Urothelium cell line (cell line): Measurements from ENCODE around the gene LAMP2.

ENCODE experiments used
- DNase-seq: peaks from one replicate; pipeline ENCODE4 v3.0.0; 2011; ENCODE audit warnings: low spot score, mixed read lengths
- FAIRE-seq: peaks from 2 replicates; lab custom pipeline; 2011; peaks lifted over from hg19 to GRCh38; lab: Jason Lieb, UNC

The LAMP2 gene

DNA sequence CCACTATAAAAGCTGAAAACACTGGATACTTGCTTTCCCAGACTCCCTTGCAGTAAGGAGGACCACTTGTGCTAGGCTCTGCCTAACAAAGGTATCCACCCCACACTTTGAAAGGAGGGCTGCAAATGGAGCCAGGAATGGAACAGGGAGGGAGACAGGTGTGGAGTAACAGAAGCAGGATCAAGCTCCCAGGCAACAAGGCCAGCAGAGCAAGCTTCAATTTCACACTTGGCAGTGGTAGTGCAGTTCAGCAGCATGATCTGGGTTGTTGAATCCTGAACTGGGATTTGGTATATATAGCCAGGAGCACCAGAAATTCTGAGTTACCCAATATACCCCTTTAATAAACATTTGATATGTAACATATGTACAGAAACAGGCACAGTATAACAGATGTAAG lies 9.8 kb downstream of the LAMP2 start:
- FAIRE-seq (no peak), DNase-seq (no peak)

DNA sequence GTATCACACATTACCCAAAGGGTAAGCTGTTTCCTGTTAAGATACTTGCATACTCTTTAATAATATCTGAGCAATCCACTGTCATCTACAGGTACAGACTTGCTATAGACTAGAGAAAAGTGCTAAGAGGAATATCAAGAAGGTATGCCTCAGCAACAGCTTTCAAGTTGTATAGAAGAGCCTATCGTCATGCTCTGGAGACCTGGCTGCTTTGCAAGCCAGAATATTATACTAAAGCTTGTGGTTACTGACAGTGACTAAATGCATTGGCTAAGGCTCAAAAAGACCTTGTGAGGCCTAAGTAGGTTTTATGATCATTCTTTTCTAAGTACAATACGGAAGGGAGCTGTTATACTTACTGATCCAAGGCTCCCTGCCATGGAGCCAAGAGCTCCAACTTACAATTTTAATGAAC lies 11.3 kb downstream of the LAMP2 start:
- FAIRE-seq (no peak), DNase-seq (peak; percentile 9)

DNA sequence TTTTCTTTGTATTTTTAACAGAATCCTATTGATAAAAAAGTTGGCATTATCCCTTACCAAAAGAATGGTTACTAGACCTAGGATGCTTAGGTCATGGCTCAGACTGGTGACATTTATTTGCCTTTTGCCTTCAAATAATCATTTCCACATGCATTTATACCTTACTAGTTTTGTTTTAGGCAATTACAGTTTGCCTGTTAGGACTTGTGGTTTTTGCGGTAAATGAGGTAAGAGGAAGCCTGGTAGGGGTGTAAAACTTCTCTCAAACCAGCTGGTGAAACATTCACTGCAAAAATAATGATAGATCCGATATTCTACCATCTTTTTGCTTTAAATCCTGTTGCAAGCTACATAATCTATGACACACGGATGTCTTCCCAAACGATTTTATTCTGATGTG lies 12.1 kb downstream of the LAMP2 start:
- FAIRE-seq (no peak), DNase-seq (no peak)

DNA sequence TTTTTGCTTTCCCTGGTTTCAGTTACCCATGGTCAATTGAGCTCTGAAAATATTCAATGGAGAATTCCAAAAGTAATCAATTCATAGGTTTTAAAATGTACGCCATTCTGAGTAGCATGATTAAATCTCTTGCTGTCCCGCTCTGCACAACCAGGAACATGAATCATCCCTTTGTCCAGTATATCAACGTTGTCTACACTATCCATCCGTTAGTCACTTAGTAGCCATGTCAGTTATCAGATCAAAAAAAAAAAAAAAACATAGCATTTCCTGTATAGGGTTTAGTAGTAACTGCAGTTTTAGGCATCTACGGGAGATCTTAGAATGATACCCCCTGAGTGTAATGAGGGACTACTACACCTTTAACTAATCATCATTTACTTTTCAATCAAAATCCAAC lies 15.1 kb downstream of the LAMP2 start:
- DNase-seq (no peak), FAIRE-seq (no peak)

DNA sequence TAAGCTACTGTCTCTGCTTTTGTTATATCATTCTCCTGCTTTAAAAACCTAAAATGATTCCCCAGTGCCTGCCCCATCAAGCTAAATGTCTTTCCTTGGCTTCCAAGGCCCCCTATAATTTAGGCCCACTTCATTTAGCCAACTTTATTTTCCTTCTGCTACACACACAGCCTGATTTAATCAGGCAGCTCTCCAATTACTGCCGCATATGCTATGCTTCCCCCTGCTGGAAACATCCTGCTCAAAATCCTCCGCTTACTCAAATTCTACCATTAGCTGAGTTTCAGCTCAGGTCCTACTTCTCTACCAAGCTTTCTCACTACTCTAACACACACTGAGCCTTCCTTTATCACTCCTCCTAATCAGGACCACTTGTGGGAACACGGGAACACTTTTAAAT lies 17.0 kb downstream of the LAMP2 start:
- DNase-seq, result no peak
- no peak for FAIRE-seq

DNA sequence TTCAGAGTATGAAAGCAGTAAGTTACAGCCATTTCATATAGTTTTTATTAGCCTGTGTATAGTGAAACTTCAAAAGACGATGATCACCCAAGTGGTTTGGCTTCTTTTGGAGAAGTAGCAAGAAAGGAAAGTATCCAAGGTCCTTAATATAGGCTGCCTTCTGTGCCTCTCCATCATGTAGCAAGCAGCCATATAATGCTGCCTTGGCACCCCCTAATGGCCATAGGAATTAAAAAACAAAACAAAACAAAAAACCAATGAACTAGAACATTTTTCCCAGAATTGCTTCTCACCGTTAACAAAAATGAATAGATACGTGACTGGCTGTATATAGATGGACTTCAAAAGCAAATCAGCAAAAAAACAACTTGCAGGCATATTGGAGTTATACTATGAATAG lies 18.9 kb downstream of the LAMP2 start:
- FAIRE-seq, result no peak
- no peak for DNase-seq

DNA sequence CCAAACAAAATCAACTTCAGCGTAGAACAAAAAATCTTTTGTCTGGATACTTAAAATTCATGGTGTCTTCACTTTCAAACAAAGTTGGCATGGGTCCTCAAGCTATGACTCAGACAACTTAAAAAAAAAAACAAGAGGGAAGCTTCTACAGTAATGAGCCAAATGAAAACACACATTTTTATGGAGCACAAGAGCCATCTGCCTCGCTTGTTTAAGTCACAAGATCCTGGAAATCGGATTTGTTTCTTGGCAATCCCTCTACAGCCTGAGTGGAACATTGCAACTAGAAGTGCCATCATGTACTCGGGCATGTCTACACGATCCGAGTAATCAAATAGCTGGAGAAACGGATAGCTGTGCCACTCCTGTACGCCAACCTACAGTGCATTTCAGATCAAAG lies 22.6 kb downstream of the LAMP2 start:
- peak; percentile 8 for DNase-seq
- FAIRE-seq, result no peak

DNA sequence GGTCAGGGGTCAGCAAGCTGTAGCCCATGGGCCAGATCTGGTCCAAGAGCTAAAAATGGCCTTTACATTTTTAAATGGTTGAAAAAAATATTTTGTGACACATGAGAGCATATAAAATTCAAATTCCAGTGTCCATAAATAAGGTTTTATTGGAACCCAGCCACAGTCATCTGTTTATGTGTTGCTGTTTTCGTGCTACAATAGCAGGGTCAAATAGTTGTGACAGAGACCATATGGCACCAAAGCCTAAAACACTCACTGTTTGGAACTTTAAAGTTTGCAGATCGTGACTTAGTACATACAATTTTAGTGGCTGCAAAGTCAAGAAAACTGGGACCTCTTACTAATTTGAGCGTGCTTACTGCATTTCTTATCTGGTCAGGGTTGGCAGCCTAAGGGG lies 29.2 kb downstream of the LAMP2 start:
- no peak for FAIRE-seq
- no peak for DNase-seq

DNA sequence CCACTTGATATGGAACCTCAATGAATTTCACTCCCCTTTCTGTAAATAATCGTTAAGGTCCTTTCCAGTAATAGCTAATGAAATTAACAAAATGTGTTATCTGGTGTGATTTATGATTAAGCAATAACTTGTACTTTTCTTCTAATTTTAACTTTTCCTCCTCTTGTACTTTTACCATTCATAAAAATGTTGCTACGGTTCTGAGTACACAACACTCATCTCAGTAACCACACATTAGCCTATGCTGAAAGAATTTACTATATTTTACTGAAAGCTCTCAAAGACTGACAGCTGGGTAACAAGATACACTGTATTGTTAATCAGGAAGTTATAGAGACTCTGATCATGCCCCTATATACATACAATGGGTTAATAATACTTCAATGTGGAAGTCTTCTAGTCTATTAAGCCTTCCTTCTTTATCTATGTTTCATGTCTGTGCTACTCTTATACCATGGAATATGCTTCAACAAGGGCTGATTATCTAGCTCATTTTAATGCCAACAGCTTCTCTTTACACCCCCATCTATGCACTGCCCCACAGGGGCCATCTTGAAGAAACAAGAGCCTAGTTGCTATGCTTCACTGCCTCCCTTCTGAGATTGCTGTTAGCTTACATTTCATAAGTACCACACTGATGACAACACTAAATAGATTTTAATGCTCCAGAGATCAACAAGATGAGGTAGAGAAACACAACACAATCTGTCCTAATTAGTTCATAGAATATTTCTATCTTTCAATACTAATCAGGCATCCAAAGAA lies 39.1 kb downstream of the LAMP2 start:
- FAIRE-seq, result no peak
- no peak for DNase-seq

DNA sequence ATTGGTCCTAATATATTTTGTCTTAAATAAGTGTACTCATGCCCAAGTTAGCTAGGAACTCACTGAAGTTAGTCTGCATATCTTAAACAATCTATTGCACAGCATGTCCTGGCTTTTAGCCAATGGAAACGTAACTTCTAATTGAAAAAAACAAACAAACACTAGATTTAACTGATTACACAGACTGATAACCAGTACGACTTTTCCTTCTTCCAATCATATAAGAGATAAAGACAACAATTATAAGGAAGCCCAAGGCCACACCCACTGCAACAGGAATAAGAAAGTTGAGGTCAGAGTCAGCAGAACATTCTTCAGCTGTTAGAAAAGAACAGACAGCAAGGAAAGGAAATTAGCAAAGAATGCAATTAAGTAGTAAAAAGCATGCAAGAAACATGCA lies 40.8 kb downstream of the LAMP2 start:
- FAIRE-seq (no peak), DNase-seq (no peak)

DNA sequence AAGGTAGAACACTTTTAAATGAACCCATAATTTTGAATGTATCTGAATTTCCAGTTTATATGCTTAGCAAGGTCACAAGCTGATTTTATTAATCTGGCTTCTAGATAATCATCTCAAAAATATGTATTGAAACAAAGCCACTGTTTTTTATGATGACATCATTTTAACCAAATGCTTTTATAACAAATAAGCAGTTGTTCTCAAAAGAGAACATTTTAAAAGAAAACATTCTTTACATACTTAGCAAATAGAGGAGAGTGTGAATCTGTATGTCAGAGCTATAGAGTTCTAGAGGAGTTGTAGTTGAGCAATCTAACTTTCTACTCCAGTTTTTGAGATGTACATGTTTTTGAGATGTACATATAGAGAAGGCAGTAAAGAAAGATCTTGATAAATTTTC lies 42.5 kb downstream of the LAMP2 start:
- FAIRE-seq, result no peak
- no peak for DNase-seq

DNA sequence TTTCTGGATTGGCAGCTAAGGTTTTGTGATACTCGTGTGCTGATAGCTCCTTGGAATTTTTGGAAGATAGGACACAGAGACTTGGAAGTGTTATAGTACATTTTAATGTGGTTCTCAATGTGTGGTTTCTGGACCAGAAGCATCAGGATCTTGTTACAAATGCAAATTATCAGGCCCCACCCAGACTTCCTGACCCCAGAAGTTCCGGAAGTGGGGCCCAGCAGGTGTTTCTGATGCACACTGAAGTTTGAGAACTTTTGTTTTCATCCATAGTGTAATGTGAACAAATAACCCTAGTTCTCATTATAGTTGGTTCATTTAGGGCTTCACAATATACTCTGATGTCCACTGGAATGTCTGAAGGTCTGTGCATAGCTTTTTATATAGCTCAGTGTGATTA lies 49.6 kb downstream of the LAMP2 start:
- FAIRE-seq (no peak), DNase-seq (no peak)

DNA sequence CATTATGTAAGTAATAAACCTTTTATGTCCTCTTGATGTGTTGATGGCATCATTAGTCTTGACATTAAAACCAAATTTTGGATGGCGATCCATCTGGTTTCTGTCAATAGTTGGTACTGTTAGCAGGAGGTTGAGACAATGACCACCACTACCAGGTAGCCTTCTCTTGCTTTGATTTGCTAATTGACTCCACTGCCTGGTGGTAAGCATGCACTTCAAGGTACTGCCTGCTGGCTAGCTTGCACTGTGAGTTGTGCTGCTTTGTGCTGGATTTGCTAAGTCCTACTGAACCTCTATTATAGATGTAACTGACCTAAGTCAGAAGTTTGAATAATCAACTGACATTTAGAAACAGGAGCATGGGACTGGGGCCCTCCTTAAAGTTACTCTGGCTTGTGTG lies 60.9 kb downstream of the LAMP2 start:
- FAIRE-seq (no peak), DNase-seq (no peak)

DNA sequence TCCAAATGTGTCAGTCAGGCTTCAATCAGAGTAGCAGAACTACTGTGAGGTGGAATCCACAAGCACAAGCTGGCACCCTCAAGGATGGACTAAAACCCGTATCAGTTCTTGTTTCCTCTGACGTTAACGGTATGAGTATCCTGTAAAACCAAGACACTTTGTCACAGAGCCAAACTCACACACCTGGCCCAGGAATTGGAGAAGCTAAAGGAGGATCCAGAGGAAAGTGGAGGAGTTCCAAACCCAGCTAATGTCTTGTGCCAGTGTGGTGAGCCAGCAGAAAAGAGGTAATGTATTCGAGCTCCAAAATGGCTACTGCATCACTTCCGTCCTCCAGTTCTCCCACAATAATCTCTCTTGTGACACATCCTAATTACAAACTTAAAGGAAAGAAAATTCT lies 62.5 kb downstream of the LAMP2 start:
- FAIRE-seq (no peak), DNase-seq (no peak)

DNA sequence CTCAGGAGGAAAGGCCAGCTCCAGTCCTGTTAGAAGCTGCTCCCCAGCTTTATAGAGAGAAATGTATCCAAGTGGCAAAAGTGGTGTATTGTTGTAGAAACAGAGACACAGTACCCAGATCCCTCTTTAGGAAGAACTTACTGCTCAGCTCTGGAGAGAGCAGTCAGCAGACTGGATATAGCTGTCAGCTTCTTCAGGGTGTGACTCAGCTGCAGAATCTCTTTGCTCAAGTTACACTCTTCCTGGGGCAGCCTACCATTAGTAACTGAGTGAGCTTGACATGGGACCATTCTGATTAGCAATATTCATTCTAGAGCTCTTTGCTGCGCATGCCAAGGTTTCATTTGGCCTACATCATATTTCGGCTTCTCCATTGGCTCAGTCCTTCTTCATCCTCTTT lies 66.7 kb downstream of the LAMP2 start:
- FAIRE-seq (no peak), DNase-seq (no peak)

DNA sequence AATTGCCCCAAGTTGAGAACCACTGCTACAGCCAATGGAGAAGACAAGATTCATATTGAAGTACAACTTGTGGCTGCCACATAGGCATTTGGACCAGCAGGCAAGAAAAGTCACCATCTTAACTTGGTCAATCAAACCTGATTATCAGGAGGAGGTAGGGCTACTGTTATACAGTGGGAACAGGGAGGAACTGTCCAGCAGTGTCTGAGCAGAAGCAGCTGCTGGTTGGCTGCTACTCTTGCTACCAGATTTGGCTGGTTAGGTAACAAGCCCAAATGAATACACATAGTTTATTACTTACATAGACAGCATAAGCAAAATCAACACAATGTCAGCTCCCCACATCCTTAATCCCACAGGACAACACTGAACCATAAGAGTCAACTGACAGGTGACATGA lies 67.8 kb downstream of the LAMP2 start:
- FAIRE-seq, result no peak

DNA sequence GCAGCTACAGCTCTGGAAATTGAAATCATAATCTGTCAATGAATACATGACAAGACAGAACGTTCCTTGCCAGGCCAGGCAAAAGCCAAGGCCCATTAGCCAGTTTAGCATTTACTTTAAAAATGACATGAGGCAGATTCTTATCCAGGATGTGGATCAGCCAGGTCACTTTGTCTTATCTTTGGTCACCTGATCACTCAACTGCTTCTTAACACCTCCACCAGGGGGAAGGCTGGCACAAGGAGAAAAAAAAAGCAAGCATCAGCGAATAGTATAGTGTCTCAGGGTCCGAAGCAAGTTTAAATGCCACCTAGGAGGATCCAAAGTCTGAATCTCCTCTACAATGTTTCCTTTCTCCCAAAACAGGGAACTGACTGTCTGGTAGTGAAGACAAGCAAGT lies 88.4 kb downstream of the LAMP2 start:
- FAIRE-seq (no peak), DNase-seq (peak; percentile 3)

More for the DNA sequence above, 67.8 kb downstream of the LAMP2 start:
- no peak for DNase-seq

DNA sequence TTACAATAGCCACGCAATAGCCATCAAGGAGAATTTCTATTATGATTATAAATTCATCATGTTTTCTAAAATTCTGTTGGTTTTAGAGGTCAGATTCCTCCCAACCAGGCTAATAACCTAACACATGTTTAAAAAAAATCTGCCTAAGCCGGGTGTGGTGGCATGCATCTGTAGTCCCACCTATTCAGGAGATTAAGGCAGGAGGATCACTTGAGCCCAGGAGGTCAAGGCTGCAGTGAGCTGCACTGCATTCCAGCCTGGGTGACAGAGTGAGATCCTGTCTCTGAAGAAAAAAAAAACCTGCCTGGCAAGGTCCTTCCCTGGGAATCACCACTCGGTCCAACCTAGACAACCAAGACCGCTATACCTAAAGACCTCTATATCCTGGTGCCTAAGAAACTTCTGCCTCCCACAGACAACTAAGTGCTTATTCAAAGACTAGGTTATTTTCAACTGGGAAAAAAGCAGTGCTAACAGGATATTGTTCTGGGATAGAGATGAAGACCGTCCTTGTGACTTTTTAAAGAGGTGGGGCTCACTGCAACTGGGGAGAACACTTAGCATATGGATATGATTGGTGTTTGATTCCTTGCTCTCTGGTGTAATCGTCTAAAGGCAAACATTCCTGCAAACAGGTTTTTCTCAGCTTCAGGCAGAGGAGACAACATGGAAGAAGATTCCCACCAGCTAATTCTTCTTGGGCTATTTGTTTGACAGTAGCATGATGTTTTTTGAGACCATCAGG lies 89.0 kb downstream of the LAMP2 start:
- no peak for DNase-seq
- FAIRE-seq, result no peak

DNA sequence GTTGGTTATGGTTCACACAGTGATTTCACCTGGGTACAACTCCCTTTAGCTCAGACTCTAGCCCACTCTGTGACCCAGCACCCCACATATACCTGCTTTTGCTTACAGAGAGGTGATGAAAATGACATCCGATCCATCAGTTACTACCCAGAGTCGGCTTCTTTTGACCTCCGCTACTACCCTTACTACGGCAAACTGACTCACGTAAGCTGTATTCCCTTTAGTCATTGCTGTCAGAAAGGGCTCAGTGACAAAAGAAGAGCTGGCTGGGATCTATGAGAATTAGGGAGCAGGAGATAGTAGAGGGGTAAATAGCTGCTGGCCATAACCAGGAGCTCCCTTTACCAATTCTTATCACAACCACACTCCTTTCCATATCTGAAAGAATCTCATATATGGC lies 90.5 kb downstream of the LAMP2 start:
- no peak for FAIRE-seq
- DNase-seq, result no peak
